C4-2B (cell line): ENCODE data around the gene PNPLA7.

Source experiments
- H3K27ac ChIP-seq: fragments of 450-650 bp; 2 replicates; pipeline ENCODE4 v1.5.1; 2017
- ZFX ChIP-seq: fragments of 450-650 bp; IDR thresholded peaks from 2 replicates; pipeline ENCODE4 v1.6.1; 2017
- TF ChIP-seq, protein P1 (sequence below): fragments of 450-650 bp; conservative IDR thresholded peaks from 2 replicates; pipeline ENCODE4 v1.5.1; 2017; ENCODE audit warnings: mild to moderate bottlenecking

Gene PNPLA7

DNA sequence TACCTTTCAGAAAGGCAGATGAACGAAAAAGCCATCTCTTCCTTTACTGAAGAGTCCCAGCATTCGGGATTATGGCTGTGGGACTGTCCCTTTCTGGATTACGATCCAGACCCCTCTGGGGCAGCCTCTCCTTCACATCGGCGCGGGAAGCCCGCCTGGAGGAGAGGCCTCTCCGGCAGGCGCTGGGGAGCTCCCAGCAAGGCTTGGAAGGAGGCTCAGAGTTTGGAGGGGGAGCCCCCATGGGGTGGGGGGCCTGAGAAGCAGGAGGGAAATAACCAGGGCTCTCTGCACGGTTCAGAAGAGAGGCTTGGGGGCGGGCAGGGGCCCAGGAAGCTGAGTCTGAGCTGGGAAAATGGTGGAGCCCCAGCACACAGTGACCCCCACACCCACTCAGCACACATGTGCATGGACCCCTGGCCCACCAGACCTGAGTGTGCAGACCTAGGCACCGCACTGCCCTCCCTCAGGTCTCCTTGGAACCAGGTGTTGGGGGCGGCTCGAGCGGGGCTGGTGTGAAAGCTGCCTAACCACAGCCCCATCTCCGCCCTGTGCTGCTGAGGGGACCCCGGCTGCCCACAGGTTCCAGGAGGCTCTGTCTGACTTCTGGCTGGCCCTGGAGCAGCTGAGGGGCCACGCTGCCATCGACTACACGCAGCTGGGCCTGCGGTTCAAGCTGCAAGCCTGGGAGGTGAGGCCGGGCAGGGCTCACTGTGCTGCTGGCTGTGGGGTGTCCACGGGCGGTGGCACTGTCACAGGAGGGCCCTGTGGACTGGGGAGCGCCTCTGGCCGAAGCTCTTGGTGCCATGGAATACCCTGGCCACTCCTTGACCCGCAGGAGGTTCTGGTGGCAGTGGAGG, 122.5 kb downstream of the PNPLA7 start:
- H3K27ac ChIP-seq: no peak overlapping the region
- TF ChIP-seq ZFX: no peak
- TF ChIP-seq, protein P1, sequence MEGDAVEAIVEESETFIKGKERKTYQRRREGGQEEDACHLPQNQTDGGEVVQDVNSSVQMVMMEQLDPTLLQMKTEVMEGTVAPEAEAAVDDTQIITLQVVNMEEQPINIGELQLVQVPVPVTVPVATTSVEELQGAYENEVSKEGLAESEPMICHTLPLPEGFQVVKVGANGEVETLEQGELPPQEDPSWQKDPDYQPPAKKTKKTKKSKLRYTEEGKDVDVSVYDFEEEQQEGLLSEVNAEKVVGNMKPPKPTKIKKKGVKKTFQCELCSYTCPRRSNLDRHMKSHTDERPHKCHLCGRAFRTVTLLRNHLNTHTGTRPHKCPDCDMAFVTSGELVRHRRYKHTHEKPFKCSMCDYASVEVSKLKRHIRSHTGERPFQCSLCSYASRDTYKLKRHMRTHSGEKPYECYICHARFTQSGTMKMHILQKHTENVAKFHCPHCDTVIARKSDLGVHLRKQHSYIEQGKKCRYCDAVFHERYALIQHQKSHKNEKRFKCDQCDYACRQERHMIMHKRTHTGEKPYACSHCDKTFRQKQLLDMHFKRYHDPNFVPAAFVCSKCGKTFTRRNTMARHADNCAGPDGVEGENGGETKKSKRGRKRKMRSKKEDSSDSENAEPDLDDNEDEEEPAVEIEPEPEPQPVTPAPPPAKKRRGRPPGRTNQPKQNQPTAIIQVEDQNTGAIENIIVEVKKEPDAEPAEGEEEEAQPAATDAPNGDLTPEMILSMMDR: no peak

DNA sequence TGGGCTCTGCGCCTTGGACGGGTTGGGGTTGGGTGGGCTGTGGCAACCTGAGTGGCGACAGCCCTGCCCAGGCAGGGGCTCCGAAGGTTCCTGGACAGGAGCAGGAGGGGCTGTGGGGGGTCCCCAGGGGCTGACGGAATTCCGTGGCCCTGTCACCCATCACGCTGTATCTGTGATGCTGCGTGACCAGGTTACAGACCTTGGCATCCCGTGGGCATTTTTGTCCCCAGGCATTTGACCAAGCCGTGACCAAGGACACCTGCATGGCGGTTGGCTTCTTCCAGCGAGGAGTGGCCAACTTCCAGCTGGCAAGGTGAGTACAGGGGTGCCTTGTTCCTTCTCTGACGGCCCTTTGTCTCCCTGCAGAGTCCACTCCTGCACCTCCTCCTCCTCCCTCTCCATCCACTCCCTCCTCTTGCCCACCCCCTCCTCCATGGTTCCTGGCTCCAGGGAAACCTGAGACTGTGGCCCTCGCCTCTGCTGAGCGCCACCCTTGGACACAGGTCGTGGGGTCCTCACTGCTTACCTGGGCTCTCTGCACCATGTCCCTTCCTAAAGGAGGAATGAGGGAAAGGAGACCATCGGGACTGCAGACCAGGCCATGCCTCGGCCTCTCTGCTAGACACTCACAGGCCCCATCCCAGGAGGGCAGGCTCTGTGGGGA, 124.1 kb downstream of the PNPLA7 start:
- H3K27ac ChIP-seq: no peak overlapping the region
- TF ChIP-seq, protein P1: no peak

DNA sequence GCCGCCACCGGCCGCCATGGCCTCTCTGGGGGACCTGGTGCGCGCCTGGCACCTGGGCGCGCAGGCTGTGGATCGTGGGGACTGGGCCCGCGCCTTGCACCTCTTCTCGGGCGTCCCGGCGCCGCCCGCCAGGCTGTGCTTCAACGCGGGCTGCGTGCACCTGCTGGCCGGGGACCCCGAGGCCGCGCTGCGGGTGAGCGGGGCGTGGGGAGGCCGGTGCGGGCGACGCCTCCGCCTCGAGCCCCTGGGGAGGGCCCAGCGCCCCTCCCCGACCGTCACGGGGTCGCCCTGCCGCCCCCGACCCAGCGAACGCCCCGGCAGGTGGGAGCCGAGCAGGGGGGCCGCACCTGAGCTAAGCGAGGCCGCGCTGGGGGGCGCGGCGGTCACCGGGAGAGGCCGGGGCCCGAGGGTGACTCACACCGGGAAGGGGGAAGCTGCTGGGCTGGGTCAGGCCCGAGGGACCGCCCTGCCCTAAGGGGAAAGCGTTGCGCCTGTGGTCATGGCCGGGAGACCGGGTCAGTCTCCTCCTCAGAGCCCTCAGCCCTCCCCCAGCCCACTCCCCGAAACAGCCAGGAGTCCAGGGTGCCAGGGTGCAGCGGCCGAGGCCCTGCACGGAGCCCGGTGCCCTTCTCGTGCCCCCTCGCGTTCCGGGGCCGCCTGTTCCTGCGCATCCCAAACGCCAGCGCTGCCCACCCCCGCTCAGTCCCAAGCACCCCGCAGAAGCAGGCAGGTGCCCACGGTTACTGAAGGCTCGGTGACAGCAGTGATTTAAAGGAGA, 126.5 kb downstream of the PNPLA7 start:
- peak overlapping the region; percentile 81 for H3K27ac ChIP-seq
- TF ChIP-seq, protein P1: no peak; the same call in none of the 2 replicates
- TF ChIP-seq ZFX: no peak

DNA sequence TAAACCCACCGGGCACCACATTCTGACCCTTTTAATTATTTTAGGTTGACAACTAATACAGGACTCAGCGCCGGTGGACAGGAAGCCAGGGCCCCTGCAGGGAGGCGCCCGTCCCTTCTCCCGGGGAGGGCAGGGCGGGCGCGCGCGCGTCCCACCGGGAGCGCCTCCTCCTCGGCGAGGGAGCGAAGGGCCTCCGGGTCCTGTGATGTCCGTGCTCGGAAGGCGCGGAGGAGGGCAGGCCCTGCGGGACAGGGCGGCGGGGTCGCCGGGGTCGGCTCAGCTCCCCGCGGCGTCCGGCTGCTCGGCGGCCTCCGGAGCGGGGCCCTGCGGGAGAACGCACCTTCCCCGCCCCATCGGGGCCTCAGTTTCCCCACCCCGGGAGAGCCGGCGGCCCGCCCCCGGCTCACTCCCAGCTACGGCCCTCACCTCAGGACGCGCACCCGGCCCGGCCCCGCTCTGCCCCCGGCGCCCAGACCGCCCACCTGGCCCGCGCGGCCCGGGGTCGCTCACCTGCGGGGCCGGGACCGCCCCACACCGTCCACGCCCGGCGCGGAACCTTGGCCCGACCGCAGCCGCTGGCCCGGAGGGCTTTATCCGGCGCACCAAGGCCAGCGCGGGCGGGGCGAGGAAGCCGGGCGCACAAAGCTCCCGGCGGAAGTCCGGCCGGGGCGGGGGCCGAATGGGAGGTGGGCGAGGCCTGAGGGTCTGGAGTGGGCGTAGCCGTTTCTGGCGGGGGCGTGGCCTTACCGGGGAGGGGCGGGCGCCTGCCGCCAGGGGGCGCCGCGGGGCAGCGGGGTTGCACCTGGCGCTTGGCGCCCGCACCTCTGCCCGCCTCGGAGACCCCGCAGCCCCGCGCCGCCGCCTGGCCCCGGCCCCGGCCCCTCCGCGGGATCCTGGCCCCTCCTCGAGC, 127.3 kb downstream of the PNPLA7 start, which contains the start of the genes EXD3 and NOXA1:
Gene EXD3 (minus strand): TSS at position 559 of the 910 bp plus-strand sequence. CDS start 27,805 bp downstream, outside the sequence.
Gene NOXA1 (plus strand): TSS at position 790 of the 910 bp plus-strand sequence. CDS start 137 bp downstream, outside the sequence.
- H3K27ac ChIP-seq: peak within 1 kb of the TSS; percentile 81
- TF ChIP-seq, protein P1: peak; percentile 98
- TF ChIP-seq ZFX: peak; percentile 96

DNA sequence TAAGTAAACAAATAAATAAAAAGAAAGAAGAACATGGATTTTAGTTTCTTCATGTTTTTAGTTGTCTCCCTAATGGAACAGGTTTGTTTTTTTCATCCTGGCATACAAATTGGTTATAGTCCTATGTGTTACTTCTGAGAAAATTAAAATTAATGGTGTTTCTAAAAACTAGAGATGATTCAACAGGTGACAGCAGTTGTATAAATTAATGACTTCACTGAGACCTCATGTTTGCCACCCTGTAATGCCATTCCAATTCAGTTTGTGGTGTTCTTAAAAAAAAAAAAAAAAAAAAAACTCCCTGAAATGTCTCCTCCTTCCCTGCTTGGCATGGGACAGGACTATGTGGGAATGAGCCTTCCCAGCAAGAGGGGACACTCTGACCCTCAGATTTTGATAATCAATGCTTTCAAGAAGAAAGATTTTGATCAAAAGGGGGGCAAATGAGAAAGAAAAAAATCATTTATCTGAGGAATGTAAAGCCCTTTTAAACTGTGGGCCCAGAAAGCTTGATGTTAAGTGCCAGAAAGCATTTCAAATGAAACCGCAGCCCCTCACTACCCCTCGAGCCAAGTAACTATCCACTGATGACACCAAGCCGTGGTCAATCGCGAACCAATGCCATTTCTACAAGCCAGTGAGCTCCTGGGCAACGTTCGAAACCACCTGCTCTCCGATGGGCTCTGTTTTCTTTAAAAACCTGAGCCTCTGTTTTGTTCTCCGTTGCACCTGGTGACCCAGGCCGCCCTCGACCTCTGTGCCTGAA, 128.2 kb downstream of the PNPLA7 start:
- TF ChIP-seq ZFX: no peak
- TF ChIP-seq, protein P1: no peak
- peak overlapping the region; percentile 81 for H3K27ac ChIP-seq
